Heart right ventricle (tissue), 16 donors: ENCODE data around the gene C6orf163. TPM values are rescaled to one million over a fixed set of nuclear protein-coding genes. Genes with fewer than 3 reads are reported as not detected.

Experiments
- ATAC-seq, 8 donors: fragments of 200-7000 bp; cut with Tn5 transposase; one replicate each; pipeline ENCODE4 v1.9.1; 2020; ENCODE audit warnings: mild to moderate bottlenecking in 8 of 8, moderate library complexity in 8 of 8, moderate number of reproducible peaks in 1 of 8
- DNase-seq, 2 donors: peaks; one replicate each; pipeline ENCODE4 v3.0.0-alpha.2; 2020
- H3K27ac ChIP-seq, 10 donors: fragments of 200-600 bp; sonication (generic) in 2 of 10; one replicate each; pipeline versions ENCODE4 v1.5.0 to v1.8.0; 2020 to 2022; ENCODE audit warnings: mild to moderate bottlenecking in 3 of 10
- H3K27me3 ChIP-seq, 7 donors: fragments of 200-600 bp; one replicate each; pipeline ENCODE4 v1.8.0; 2021 to 2022; ENCODE audit warnings: mild to moderate bottlenecking in 2 of 7
- H3K36me3 ChIP-seq, 9 donors: fragments of 200-600 bp; sonication (generic) in 1 of 9; one replicate each; pipeline versions ENCODE4 v1.5.0 to v1.8.0; 2020 to 2022; ENCODE audit warnings: mild to moderate bottlenecking in 2 of 9
- H3K4me1 ChIP-seq, 9 donors: fragments of 200-600 bp; sonication (generic) in 1 of 9; one replicate each; pipeline versions ENCODE4 v1.5.0 to v1.8.0; 2020 to 2022; ENCODE audit warnings: mild to moderate bottlenecking in 4 of 9
- H3K4me3 ChIP-seq, 10 donors: fragments of 200-600 bp; sonication (generic) in 2 of 10; one replicate each; pipeline versions ENCODE4 v1.5.0 to v1.8.0; 2020 to 2022; ENCODE audit warnings: mild to moderate bottlenecking in 7 of 10, moderate library complexity in 2 of 10
- H3K9me3 ChIP-seq, 11 donors: fragments of 200-600 bp in 10 of 11; sonication (generic) in 2 of 11; one replicate each; pipeline versions ENCODE4 v1.5.0 to v1.8.0; 2013 to 2022; ENCODE audit warnings: mild to moderate bottlenecking in 2 of 11, control low read depth in 1 of 11, moderate library complexity in 1 of 11
- WGBS, 2 donors: extraction: QIAGEN DNeasy Blood & Tissue Kit; methylation state at CpG; one replicate each; pipeline ENCODE4 v1.1.7; 2013; ENCODE audit warnings: inconsistent platforms in 1 of 2; 5-methylcytosine and 5-hydroxymethylcytosine counted together
- intact Hi-C, 10 donors: fragments of 100-400 bp; cut with DNase I; formaldehyde crosslinking; loops; one replicate each; pipeline versions ENCODE4 v1.11.1 to v1.14.2; 2022
- polyA plus RNA-seq, 2 donors: library from polyadenylated mRNA; stranded (reverse); fragments of 200-250 nt; gene quantifications; one replicate each; pipeline ENCODE4 v1.2.3, GENCODE V29; 2013
- total RNA-seq, 10 donors: library from RNA; stranded (reverse); fragmentation: NEBNext Ultra II Directional in 3 of 10; extraction: Animal tissue kit (Norgen Biotek cat#: 25700) in 3 of 10; gene quantifications; one replicate each; pipeline versions ENCODE4 v1.2.1 to v1.2.4, GENCODE V29; 2021 to 2023
- TF ChIP-seq, protein P1 (sequence below), 9 donors: fragments of 200-600 bp; sonication (generic) in 2 of 9; IDR thresholded peaks; one replicate each; pipeline versions ENCODE4 v1.5.0 to v1.8.0; 2021 to 2022; ENCODE audit warnings: antibody characterized with exemption in 9 of 9, mild to moderate bottlenecking in 5 of 9, moderate library complexity in 1 of 9
- donor health status: Arrhythmogenic right ventricular cardiomyopathy.
- donor health status: ischemic (EF 13 %, LVEDD 7.1; RV severe dilation, severe dysfunction).
- donor health status: healthy with polysubstance abuse.
- donor health status: DM: no; HTN: yes; CAD: no.
- donor health status: DM: no; HTN: no; CAD: no.
- donor health status: ischemic (EF 25% LVEDD 6.9; RV normal size, moderate dysfunction).
- donor health status: ischemic (EF 25% LVEDD 5.7; RV mildly dilated, moderate dysfunction).
- donor health status: healthy.
- donor health status: DM: yes; HTN: yes; CAD: no.
- donor health status: Ischemic cardiomyopathy.
- donor health status: ischemic (EF 35%, LVEDD 5.7; RV mildly dilated, moderate dysfunction).
- donor health status: nonischemic (EF 11% LVEDD 7.7; RV severe dilation, severe dysfunction).
- donor health status: DM: yes; HTN: yes; CAD: no.
- donor health status: PGD.
- donor health status: ischemic (EF 29% LVEDD 5.4; RV normal size, mild dysfunction).
- donor health status: nonischemic (EF 23%, LVEDD 6.1; RV moderate dilation, normal function).

Gene C6orf163
- total and polyA plus RNA-seq, 12 donors = 0.35 to 7.7 (median 2.0) TPM

DNA sequence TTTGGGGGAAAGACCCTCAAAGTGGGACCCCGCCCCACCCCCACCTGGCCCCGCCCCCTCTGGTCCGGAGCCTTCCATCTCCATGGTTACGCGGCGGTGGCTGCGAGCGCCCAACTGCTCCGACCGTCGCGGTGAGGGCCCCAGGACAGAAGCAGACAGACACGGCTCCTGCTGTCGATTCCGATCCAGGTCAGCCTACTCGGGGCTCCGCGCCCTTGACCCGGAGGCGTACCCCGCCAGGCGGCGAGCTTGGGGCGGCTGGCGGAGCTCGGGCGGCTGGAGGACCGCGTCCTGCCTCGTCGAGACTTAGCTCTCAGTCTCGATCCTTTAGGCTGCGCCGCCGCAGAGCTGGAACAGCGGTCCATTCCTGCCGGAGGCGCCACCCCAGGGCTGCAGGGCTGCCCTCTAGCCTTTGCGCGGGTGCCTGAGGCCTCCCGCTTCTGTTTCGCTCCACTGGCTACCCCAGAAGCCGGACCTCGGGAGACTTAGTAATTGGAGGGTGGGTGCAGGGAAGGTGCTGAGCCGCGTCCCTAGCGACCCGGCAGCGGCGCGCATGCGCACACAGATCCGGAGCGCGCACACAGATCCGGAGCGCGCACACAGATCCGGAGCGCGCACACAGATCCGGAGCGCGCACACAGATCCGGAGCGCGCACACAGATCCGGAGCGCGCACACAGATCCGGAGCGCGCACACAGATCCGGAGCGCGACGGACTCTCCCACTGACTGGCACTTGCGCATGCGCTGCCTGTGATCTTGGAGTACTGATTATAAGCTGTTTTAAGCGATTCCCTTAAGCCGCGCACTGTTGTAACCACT lies 63.5 kb downstream of the C6orf163 start, which contains the start of gene CFAP206:
TSS of gene CFAP206 (plus strand) at position 72 of the 820 bp plus-strand sequence. CDS start 1,868 bp downstream, outside the sequence.
- 0 to 1% methylated on average over 73 to 82 of the region's 82 CpGs for WGBS, 2 donors
- intact Hi-C loops = loop anchor here in 2 of 10 donors (2.0 to 10.0 kb wide), 4 partner anchors 64 to 1457 kb away; partner anchors contain the start of genes ZNF292 (in 2 of the 2), RARS2 (in 1 of the 2) and SLC35A1 (in 1 of the 2)

DNA sequence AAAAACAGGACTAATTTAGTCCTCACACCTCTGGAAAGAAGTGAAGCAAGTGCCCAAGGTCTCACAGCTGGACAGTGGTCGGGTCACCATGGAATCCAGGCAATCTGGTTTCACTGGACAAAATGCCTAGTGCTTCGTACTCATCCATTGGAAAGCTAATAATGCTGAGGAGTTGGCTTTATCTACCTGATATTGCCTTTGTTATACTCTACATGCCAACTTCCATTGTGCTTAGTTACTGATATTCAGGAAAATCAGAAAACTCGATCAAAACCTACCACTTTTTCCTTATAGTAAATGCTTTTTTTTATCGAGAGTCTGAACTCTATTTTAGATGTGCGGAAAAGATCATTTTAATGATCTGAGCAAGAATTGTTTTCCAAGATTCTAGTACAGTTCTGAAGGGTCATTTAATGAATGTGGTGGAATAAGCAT lies 64.1 kb downstream of the C6orf163 start:
- TF ChIP-seq, protein P1, sequence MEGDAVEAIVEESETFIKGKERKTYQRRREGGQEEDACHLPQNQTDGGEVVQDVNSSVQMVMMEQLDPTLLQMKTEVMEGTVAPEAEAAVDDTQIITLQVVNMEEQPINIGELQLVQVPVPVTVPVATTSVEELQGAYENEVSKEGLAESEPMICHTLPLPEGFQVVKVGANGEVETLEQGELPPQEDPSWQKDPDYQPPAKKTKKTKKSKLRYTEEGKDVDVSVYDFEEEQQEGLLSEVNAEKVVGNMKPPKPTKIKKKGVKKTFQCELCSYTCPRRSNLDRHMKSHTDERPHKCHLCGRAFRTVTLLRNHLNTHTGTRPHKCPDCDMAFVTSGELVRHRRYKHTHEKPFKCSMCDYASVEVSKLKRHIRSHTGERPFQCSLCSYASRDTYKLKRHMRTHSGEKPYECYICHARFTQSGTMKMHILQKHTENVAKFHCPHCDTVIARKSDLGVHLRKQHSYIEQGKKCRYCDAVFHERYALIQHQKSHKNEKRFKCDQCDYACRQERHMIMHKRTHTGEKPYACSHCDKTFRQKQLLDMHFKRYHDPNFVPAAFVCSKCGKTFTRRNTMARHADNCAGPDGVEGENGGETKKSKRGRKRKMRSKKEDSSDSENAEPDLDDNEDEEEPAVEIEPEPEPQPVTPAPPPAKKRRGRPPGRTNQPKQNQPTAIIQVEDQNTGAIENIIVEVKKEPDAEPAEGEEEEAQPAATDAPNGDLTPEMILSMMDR (IDR thresholded peaks at IDR 0.05) = no peak
- Histone ChIP-seq H3K4me3 (peak overlapping the region; percentile 78 to 99 (median 90)), H3K27ac (peak overlapping the region in 9 of 10 donors; percentile 43 to 88 (median 82)), H3K27me3 (no peaks in the 10 kb centered on the region), H3K9me3 (no peaks in the 10 kb centered on the region), H3K36me3 (no peaks in the 10 kb centered on the region), H3K4me1 (peaks cover 0 to 15% (median 0%) of the 10 kb centered on the region in 9 donors)
- no peak for ATAC-seq
- WGBS, 2 donors = 43 to 46% methylated on average over 5 of the region's 5 CpGs
- intact Hi-C loops = loop anchor here in 2 of 10 donors (5.0 to 10.0 kb wide), 3 partner anchors 64 to 1456 kb away; partner anchors contain the start of genes ZNF292 (in 2 of the 2) and SLC35A1 (in 1 of the 2)
- no peak for DNase-seq

More for the DNA sequence above, 63.5 kb downstream of the C6orf163 start, which contains the start of gene CFAP206:
- TF ChIP-seq, protein P1 (IDR thresholded peaks at IDR 0.05) = peak in 3 of 9 donors; percentile 14 to 33 (median 30)
- Histone ChIP-seq H3K27ac (peak within 1 kb of the TSS in 9 of 10 donors; percentile 71 to 88 (median 83)), H3K27me3 (no peaks in the 10 kb centered on the region), H3K4me1 (peaks cover 0 to 15% (median 0%) of the 10 kb centered on the region in 9 donors), H3K36me3 (no peaks in the 10 kb centered on the region), H3K9me3 (no peaks in the 10 kb centered on the region), H3K4me3 (peak within 1 kb of the TSS; percentile 78 to 99 (median 90))
- peak; percentile 79 to 82 for DNase-seq
- ATAC-seq = peak; percentile 93 to 99 (median 96)

Other genes starting within 250 kb of the C6orf163 start
- gene CGA, start 249.7 kb upstream of the C6orf163 start, total RNA-seq = under 1 TPM in 3 of 10 donors, not detected in 7; 0.23 to 0.85 (median 0.32) TPM
- 1 to 10 TPM in 1 of 2 donors, not detected in 1; 1.0 TPM for gene CGA, start 249.7 kb upstream of the C6orf163 start, polyA plus RNA-seq
- 10 to 100 TPM; 28.0 to 38.2 (median 31.7) TPM for gene ZNF292, start 189.2 kb upstream of the C6orf163 start, total RNA-seq
- 10 to 100 TPM in 1 of 2 donors, 1 to 10 TPM in 1; 1.9 to 10.7 TPM for gene ZNF292, start 189.2 kb upstream of the C6orf163 start, polyA plus RNA-seq
- gene SMIM8, start 22.2 kb upstream of the C6orf163 start, total RNA-seq = 10 to 100 TPM in 9 of 10 donors, 1 to 10 TPM in 1; 8.6 to 13.8 (median 10.8) TPM
- 10 to 100 TPM in 1 of 2 donors, 1 to 10 TPM in 1; 6.1 to 10.5 TPM for gene SMIM8, start 22.2 kb upstream of the C6orf163 start, polyA plus RNA-seq
- not detected for gene GJB7, start 15.5 kb upstream of the C6orf163 start, total RNA-seq
- not detected for gene GJB7, start 15.5 kb upstream of the C6orf163 start, polyA plus RNA-seq
- gene CFAP206, start 63.2 kb downstream of the C6orf163 start, total RNA-seq = under 1 TPM in 5 of 10 donors, not detected in 5; 0.18 to 0.54 (median 0.28) TPM
- gene CFAP206, start 63.2 kb downstream of the C6orf163 start, polyA plus RNA-seq = under 1 TPM; 0.09 to 0.44 TPM
- gene SLC35A1, start 128.2 kb downstream of the C6orf163 start, total RNA-seq = 10 to 100 TPM in 4 of 10 donors, 1 to 10 TPM in 6; 7.0 to 13.2 (median 9.7) TPM
- gene SLC35A1, start 128.2 kb downstream of the C6orf163 start, polyA plus RNA-seq = 10 to 100 TPM in 1 of 2 donors, 1 to 10 TPM in 1; 9.9 to 23.0 TPM
- 10 to 100 TPM; 18.3 to 26.1 (median 20.3) TPM for gene RARS2, start 245.2 kb downstream of the C6orf163 start, total RNA-seq
- gene RARS2, start 245.2 kb downstream of the C6orf163 start, polyA plus RNA-seq = 10 to 100 TPM; 12.1 to 19.1 TPM
- gene ORC3, start 245.3 kb downstream of the C6orf163 start, total RNA-seq = 10 to 100 TPM; 16.2 to 28.2 (median 24.5) TPM
- gene ORC3, start 245.3 kb downstream of the C6orf163 start, polyA plus RNA-seq = 10 to 100 TPM; 15.7 to 16.0 TPM